Mammary epithelial cell (primary cell): ENCODE results near the gene EP300.

Source experiments
- EZH2 ChIP-seq: IDR thresholded peaks from 2 replicates; pipeline ENCODE4 v1.6.1; 2012; ENCODE audit warnings: low read length, inconsistent platforms, borderline replicate concordance
- TF ChIP-seq, protein P1 (sequence below), 2 donors: IDR thresholded peaks in 1 of 2; conservative IDR thresholded peaks in 1 of 2; 2 replicates each; pipeline ENCODE4 v1.5.1; 2011 to 2012; ENCODE audit warnings: inconsistent platforms in 2 of 2, low read length in 2 of 2, mild to moderate bottlenecking in 2 of 2, control low read depth in 1 of 2, low read depth in 1 of 2; ENCODE audit not compliant: insufficient read depth in 1 of 2; ENCODE audit errors: extremely low read depth in 1 of 2

DNA sequence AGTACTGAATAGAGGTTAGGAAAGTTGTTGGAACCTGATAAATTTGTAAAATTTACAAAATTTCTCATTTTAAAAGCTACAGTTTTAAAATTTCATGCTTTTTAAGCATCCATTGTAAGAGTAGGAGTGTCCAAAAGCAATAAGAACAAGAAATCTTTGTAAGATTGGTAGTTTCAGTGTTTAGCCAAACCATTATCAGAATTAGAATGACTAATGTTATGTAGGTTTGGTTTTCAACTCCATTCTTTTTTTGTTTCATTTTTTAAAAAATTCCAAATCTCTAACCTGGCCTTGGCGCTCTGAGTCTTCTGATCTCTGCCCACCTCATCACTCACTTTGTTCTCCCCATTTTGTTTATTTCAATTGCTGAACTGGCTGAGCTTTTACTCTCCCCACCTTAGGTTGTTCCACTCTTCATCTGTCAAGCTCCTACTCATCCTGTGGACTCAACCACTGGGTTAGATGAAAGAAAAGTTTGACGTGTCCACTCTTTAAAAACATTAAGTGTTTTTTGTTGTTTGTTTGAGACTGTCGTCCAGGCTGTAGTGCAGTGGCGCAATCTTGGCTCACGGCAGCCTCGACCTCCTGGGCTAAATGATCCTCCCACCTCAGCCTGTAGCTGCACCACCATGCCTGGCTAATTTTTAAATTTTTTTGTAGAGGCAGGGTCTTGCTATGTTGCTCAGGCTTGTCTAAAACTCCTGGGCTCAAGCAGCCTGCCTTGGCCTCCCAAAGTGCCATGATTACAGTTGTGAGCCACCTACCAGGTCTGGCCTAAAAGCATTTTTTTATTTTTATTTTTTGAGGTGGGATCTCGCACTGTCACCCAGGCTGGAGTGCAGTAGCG is 14.0 kb downstream of the EP300 start:
- TF ChIP-seq EZH2 = no peak
- TF ChIP-seq, protein P1, sequence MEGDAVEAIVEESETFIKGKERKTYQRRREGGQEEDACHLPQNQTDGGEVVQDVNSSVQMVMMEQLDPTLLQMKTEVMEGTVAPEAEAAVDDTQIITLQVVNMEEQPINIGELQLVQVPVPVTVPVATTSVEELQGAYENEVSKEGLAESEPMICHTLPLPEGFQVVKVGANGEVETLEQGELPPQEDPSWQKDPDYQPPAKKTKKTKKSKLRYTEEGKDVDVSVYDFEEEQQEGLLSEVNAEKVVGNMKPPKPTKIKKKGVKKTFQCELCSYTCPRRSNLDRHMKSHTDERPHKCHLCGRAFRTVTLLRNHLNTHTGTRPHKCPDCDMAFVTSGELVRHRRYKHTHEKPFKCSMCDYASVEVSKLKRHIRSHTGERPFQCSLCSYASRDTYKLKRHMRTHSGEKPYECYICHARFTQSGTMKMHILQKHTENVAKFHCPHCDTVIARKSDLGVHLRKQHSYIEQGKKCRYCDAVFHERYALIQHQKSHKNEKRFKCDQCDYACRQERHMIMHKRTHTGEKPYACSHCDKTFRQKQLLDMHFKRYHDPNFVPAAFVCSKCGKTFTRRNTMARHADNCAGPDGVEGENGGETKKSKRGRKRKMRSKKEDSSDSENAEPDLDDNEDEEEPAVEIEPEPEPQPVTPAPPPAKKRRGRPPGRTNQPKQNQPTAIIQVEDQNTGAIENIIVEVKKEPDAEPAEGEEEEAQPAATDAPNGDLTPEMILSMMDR (conservative IDR thresholded peaks at IDR 0.05 in 1 of 2, IDR thresholded peaks at IDR 0.05 in 1 of 2; ENCODE audit: extremely low read depth in 1 of 2, insufficient read depth in 1 of 2, low read depth in 1 of 2, low read length in 2 of 2) = no peak
